HG02798 (cell line): ENCODE measurements around the gene RAB38.
A peak's percentile ranks its signal among the peaks of the same experiment; 100 is the strongest.

Source experiments
- ATAC-seq: cut with Tn5 transposase; IDR thresholded peaks from one replicate; pipeline ENCODE4 v1.9.1; 2021; ENCODE audit warnings: mild to moderate bottlenecking; ENCODE audit not compliant: unreplicated experiment, poor library complexity

The RAB38 gene

GRCh38 chr11:88105951-88106350 is 69.3 kb downstream of the RAB38 start:
- ATAC-seq = no peak

- ATAC-seq = no peak
These were observed 69.7 kb downstream of the RAB38 start for GRCh38 chr11:88105526-88105925.

- ATAC-seq = no peak
These were observed 70.8 kb downstream of the RAB38 start for GRCh38 chr11:88104408-88104807.

- peak; percentile 91 for ATAC-seq
These were observed 71.7 kb downstream of the RAB38 start for GRCh38 chr11:88103337-88104206.

- no peak for ATAC-seq
These were observed 72.7 kb downstream of the RAB38 start for GRCh38 chr11:88102598-88102934.

GRCh38 chr11:88101881-88102597 is 73.2 kb downstream of the RAB38 start:
- ATAC-seq = no peak

- ATAC-seq = no peak
These were observed 75.1 kb downstream of the RAB38 start for GRCh38 chr11:88100151-88100550.

- ATAC-seq = no peak
These were observed 77.0 kb downstream of the RAB38 start for GRCh38 chr11:88098289-88098688.

GRCh38 chr11:88089134-88089533 is 86.1 kb downstream of the RAB38 start:
- ATAC-seq = no peak

GRCh38 chr11:88087337-88087736 is 87.9 kb downstream of the RAB38 start:
- no peak for ATAC-seq

GRCh38 chr11:88086297-88086696 is 88.9 kb downstream of the RAB38 start:
- ATAC-seq = no peak

- ATAC-seq = no peak
These were observed 104.8 kb downstream of the RAB38 start for GRCh38 chr11:88070437-88070836.

GRCh38 chr11:88068848-88069554 is 106.2 kb downstream of the RAB38 start:
- ATAC-seq = no peak

- no peak for ATAC-seq
These were observed 109.2 kb downstream of the RAB38 start for GRCh38 chr11:88066090-88066489.

GRCh38 chr11:88064097-88064705 is 111.0 kb downstream of the RAB38 start:
- no peak for ATAC-seq
